Measurements from ENCODE around the gene C4B.
"Not testable (repeated sequence)": the region's sequence is repeated elsewhere in the genome, so short reads cannot be mapped to it uniquely, and the experiment has no call there.

Gene C4B

GRCh38 chr6:32005991-32006529 is 8.5 kb upstream of the C4B start:
- peak in 1 of 2 donors; percentile 31 for DNase-seq
- H3K27ac ChIP-seq; H3K27me3 ChIP-seq; H3K4me3 ChIP-seq; H3K4me1 ChIP-seq; H3K9me3 ChIP-seq; intact Hi-C loops (cut with DNase I; ENCODE audit: low total_unique reads); H3K36me3 ChIP-seq: not testable (repeated sequence)

- DNase-seq = peak in 1 of 2 donors; percentile 42
- H3K4me3 ChIP-seq; H3K36me3 ChIP-seq; intact Hi-C loops (cut with DNase I; ENCODE audit: low total_unique reads); H3K4me1 ChIP-seq; H3K27me3 ChIP-seq; H3K9me3 ChIP-seq; H3K27ac ChIP-seq: not testable (repeated sequence)
Measured at GRCh38 chr6:32007086-32007485, 7.5 kb upstream of the C4B start.

- intact Hi-C loops (cut with DNase I; ENCODE audit: low total_unique reads); H3K27me3 ChIP-seq; H3K9me3 ChIP-seq; H3K4me3 ChIP-seq; H3K4me1 ChIP-seq; DNase-seq; H3K27ac ChIP-seq; H3K36me3 ChIP-seq: not testable (repeated sequence)
Measured at GRCh38 chr6:32008037-32008436, 6.6 kb upstream of the C4B start.

GRCh38 chr6:32008616-32009015 is 6.0 kb upstream of the C4B start:
- H3K9me3 ChIP-seq; H3K36me3 ChIP-seq; intact Hi-C loops (cut with DNase I; ENCODE audit: low total_unique reads); H3K4me3 ChIP-seq; H3K4me1 ChIP-seq; H3K27ac ChIP-seq; H3K27me3 ChIP-seq: not testable (repeated sequence)
- peak in 1 of 2 donors; percentile 13 for DNase-seq

- H3K27me3 ChIP-seq; H3K4me3 ChIP-seq; H3K27ac ChIP-seq; H3K9me3 ChIP-seq; H3K36me3 ChIP-seq; intact Hi-C loops (cut with DNase I; ENCODE audit: low total_unique reads); H3K4me1 ChIP-seq: not testable (repeated sequence)
- DNase-seq = peak in 1 of 2 donors; percentile 28
Measured at GRCh38 chr6:32009537-32009936, 5.1 kb upstream of the C4B start.

GRCh38 chr6:32010856-32011530 is 3.6 kb upstream of the C4B start:
- H3K4me3 ChIP-seq; H3K27ac ChIP-seq; H3K36me3 ChIP-seq; H3K9me3 ChIP-seq; H3K27me3 ChIP-seq; intact Hi-C loops (cut with DNase I; ENCODE audit: low total_unique reads); H3K4me1 ChIP-seq: not testable (repeated sequence)
- DNase-seq = peak in 1 of 2 donors; percentile 57

- H3K4me3 ChIP-seq; H3K4me1 ChIP-seq; intact Hi-C loops (cut with DNase I; ENCODE audit: low total_unique reads); H3K36me3 ChIP-seq; H3K9me3 ChIP-seq; H3K27me3 ChIP-seq; H3K27ac ChIP-seq: not testable (repeated sequence)
- peak; percentile 19 to 53 for DNase-seq
Measured at GRCh38 chr6:32012941-32013617, 1.5 kb upstream of the C4B start.

GRCh38 chr6:32013738-32014137 is 857 bp upstream of the C4B start:
- H3K27ac ChIP-seq; H3K4me1 ChIP-seq; H3K4me3 ChIP-seq; intact Hi-C loops (cut with DNase I; ENCODE audit: low total_unique reads); H3K36me3 ChIP-seq; DNase-seq; H3K27me3 ChIP-seq; H3K9me3 ChIP-seq: not testable (repeated sequence)

- intact Hi-C loops (cut with DNase I; ENCODE audit: low total_unique reads); DNase-seq; H3K36me3 ChIP-seq; H3K4me1 ChIP-seq; H3K9me3 ChIP-seq; H3K27me3 ChIP-seq; H3K4me3 ChIP-seq; H3K27ac ChIP-seq: not testable (repeated sequence)
Measured at GRCh38 chr6:32022100-32022499, 7.5 kb downstream of the C4B start.

- H3K9me3 ChIP-seq; H3K4me3 ChIP-seq; DNase-seq; H3K27ac ChIP-seq; H3K36me3 ChIP-seq; H3K4me1 ChIP-seq; intact Hi-C loops (cut with DNase I; ENCODE audit: low total_unique reads); H3K27me3 ChIP-seq: not testable (repeated sequence)
Measured at GRCh38 chr6:32028631-32029030, 14.0 kb downstream of the C4B start.

GRCh38 chr6:32029553-32029952 is 15.0 kb downstream of the C4B start:
- H3K4me3 ChIP-seq; H3K36me3 ChIP-seq; H3K27ac ChIP-seq; H3K9me3 ChIP-seq; DNase-seq; H3K4me1 ChIP-seq; intact Hi-C loops (cut with DNase I; ENCODE audit: low total_unique reads); H3K27me3 ChIP-seq: not testable (repeated sequence)

GRCh38 chr6:32035283-32036013 is 20.9 kb downstream of the C4B start:
- H3K27me3 ChIP-seq; H3K4me1 ChIP-seq; H3K4me3 ChIP-seq; H3K36me3 ChIP-seq; H3K27ac ChIP-seq; H3K9me3 ChIP-seq; intact Hi-C loops (cut with DNase I; ENCODE audit: low total_unique reads); DNase-seq: not testable (repeated sequence)

- H3K27ac ChIP-seq; H3K36me3 ChIP-seq; H3K27me3 ChIP-seq; H3K4me1 ChIP-seq; intact Hi-C loops (cut with DNase I; ENCODE audit: low total_unique reads); H3K9me3 ChIP-seq; H3K4me3 ChIP-seq; DNase-seq: not testable (repeated sequence)
Measured at GRCh38 chr6:32037136-32037535, 22.5 kb downstream of the C4B start.
